HG02870 (cell line): ENCODE data around the gene CCT8L2.
"Not testable (repeated sequence)": the region's sequence is repeated elsewhere in the genome, so short reads cannot be mapped to it uniquely, and the experiment has no call there.

Experiments used
- ATAC-seq: cut with Tn5 transposase; IDR thresholded peaks from one replicate; pipeline ENCODE4 v1.9.1; 2021; ENCODE audit warnings: mild to moderate bottlenecking, moderate library complexity; ENCODE audit not compliant: unreplicated experiment

CCT8L2 gene

DNA sequence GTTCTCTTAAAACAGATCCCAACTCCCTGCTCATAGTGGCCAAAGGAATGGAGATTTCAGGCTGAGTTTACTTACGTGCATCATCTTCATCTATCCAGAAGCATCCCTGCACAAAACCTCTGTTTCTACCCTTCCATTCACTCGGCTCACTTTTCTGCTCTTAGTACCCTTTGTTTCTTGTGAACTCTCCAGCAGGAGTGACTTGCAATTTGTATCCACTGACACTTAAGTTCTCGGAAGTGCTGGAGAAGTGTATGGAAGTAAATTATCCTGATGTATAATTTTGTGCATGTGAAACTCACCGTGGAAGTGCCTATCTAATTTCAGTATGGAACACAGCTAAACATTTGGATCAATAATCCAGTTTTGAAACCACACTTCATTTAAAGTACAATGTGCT is 7.0 kb upstream of the CCT8L2 start:
- not testable (repeated sequence) for ATAC-seq

- ATAC-seq: not testable (repeated sequence)
Measured at GRCh38 chr22:16595251-16595650, 2.6 kb upstream of the CCT8L2 start.

- ATAC-seq: no peak
Measured at GRCh38 chr22:16594026-16594425, 1.4 kb upstream of the CCT8L2 start.

GRCh38 chr22:16592231-16592630 is 379 bp downstream of the CCT8L2 start:
- ATAC-seq: not testable (repeated sequence)

- ATAC-seq: not testable (repeated sequence)
Measured at GRCh38 chr22:16591136-16591535, 1.5 kb downstream of the CCT8L2 start.

- ATAC-seq: no peak
Measured at GRCh38 chr22:16586991-16587390, 5.6 kb downstream of the CCT8L2 start.

DNA sequence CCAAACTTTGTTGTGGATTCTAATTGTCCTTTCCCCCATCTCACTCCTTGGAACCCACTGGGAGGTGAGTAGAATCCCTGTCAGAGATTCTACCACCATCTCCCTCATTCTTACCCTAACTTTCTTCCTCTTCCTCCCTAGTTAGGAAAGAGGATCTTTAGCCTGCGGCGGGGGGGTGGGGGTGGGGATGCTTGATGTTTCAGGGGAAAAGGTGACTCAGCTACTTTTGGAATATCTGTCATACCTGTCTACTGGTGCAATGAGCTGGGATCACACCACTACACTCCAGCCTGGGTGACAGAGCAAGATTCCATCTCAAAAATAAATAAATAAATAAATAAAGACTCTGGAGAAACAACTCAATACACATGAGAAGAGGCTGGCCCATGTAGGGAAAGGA is 6.4 kb downstream of the CCT8L2 start:
- ATAC-seq: no peak

GRCh38 chr22:16580872-16581271 is 11.7 kb downstream of the CCT8L2 start:
- ATAC-seq: not testable (repeated sequence)

DNA sequence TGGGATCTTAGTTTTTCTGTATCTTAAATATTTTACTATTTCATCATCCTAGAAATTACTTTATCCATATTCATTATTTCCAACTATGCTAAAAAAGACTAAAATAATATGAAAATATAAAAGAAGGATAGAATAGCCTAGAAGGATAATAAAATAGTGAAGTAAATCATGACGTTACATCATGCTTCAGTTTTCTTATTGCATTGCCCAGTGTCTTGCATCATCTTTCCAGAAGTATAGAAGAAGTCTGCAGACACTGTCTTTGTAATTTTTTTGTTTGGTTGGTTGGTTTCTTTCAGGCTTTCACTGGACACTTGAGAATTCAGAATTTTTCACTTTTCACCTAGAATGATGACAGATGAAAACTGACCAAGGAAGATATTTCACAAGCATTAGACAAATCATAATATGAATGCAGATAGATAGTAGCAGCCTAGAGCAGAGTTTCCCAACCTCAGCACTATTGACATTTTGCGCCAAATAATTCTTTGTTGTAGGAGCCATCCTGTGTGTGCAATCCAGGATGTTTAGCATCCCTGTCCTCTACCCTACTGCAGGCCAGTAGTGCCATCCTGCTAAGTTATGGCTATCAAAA is 23.3 kb downstream of the CCT8L2 start:
- not testable (repeated sequence) for ATAC-seq

- no peak for ATAC-seq
Measured at GRCh38 chr22:16568425-16568758, 24.2 kb downstream of the CCT8L2 start.

GRCh38 chr22:16567617-16568424 is 24.8 kb downstream of the CCT8L2 start:
- ATAC-seq: not testable (repeated sequence)

GRCh38 chr22:16566421-16567151 is 26.0 kb downstream of the CCT8L2 start:
- ATAC-seq: not testable (repeated sequence)

GRCh38 chr22:16565585-16566420 is 26.8 kb downstream of the CCT8L2 start:
- not testable (repeated sequence) for ATAC-seq

- not testable (repeated sequence) for ATAC-seq
Measured at GRCh38 chr22:16564837-16565584, 27.6 kb downstream of the CCT8L2 start.

- no peak for ATAC-seq
Measured at GRCh38 chr22:16563555-16564520, 28.8 kb downstream of the CCT8L2 start.

DNA sequence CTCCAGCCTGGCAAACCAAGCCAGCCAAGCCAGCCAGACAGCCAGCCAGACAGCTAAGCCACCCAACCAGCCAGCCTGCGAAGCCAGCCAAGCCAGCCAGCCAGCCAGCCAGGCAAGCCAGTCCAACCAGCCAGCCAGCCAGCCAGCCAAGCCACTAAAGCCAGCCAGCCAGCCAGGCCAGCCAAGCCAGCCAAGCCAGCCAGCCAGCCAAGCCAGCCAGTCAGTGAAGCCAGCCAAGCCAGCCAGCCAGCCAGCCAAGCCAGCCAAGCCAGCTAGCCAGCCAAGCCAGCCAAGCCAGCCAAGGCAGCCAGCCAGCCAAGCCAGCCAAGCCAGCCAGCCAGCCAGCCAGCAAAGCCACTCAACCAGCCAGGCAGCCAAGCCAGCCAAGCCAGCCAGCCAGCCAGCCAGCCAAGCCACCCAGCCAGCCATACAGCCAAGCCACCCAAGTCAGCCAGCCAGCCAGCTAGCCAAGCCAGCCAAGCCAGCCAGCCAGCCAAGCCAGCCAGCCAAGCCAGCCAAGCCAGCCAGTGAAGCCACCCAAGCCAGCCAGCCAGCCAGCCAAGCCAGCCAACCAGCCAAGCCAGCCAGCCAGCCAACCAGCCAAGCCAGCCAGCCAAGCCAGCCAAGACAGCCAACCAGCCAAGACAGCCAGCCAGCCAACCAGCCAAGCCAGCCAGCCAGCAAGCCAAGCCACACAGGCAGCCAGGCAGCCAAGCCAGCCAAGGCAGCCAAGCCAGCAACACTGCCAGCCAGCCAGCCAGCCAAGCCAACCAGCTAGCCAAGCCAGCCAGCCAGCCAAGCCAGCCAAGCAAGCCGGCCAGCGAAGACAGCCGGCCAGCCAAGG is 29.7 kb downstream of the CCT8L2 start:
- ATAC-seq: no peak

GRCh38 chr22:16561093-16561658 is 31.4 kb downstream of the CCT8L2 start:
- not testable (repeated sequence) for ATAC-seq

DNA sequence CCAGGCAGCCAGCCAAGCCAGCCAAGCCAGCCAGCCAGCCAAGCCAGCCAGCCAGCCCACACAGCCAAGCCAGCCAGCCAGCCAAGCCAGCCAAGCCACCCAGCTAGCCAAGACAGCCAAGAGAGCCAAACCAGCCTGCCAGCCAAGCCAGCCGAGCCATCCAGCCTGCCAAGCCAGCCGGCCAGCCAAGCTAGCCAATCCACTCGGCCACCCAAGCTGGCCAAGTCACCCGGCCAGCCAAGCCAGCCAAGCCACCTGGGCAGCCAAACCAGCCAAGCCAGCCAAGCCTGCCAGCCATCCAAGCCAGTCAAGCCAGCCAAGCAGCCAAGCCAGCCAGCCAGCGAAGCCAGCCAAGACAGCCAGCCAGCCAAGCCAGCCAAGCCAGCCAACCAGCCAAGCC is 32.0 kb downstream of the CCT8L2 start:
- ATAC-seq: not testable (repeated sequence)
